IMR-90 (cell line): ENCODE results near the gene SLC6A17.

Experiments used
- POLR2A ChIP-seq: IDR thresholded peaks from 2 replicates; pipeline ENCODE4 v1.6.1; 2012; ENCODE audit warnings: mild to moderate bottlenecking, low read depth, low read length
- TF ChIP-seq, protein P1 (sequence below): conservative IDR thresholded peaks from 2 replicates; pipeline ENCODE4 v1.5.1; 2012; ENCODE audit warnings: mild to moderate bottlenecking, low read depth, low read length, improper control_type of control experiment

DNA sequence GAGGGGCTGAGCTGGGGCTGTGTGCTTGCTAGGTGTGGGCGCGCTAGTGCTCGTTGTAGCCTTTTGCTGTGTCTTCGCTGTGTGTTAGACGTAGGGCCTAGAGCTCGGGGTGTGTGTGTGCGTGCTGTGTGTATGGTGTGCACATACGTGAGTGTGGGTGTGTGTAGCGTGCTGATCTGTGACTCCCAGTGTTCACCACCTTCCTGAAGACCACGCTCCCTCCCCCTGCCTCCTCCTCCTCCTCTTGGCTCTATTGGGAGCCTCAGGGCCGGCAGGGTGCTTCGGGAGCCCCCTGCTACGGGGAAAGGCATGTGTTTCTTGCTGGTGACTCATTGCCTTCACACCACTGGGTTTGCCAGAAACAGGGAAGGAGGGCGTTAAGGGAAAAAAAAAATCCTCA is 50.4 kb downstream of the SLC6A17 start:
- TF ChIP-seq, protein P1, sequence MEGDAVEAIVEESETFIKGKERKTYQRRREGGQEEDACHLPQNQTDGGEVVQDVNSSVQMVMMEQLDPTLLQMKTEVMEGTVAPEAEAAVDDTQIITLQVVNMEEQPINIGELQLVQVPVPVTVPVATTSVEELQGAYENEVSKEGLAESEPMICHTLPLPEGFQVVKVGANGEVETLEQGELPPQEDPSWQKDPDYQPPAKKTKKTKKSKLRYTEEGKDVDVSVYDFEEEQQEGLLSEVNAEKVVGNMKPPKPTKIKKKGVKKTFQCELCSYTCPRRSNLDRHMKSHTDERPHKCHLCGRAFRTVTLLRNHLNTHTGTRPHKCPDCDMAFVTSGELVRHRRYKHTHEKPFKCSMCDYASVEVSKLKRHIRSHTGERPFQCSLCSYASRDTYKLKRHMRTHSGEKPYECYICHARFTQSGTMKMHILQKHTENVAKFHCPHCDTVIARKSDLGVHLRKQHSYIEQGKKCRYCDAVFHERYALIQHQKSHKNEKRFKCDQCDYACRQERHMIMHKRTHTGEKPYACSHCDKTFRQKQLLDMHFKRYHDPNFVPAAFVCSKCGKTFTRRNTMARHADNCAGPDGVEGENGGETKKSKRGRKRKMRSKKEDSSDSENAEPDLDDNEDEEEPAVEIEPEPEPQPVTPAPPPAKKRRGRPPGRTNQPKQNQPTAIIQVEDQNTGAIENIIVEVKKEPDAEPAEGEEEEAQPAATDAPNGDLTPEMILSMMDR = no peak
- no peak for TF ChIP-seq POLR2A
